ENCODE data around the gene INO80. TPM values are rescaled to one million over a fixed set of nuclear protein-coding genes. Genes with fewer than 3 reads are reported as not detected.

INO80 gene
- total and polyA plus RNA-seq, 12 donors = 4.8 to 14.8 (median 11.7) TPM

GRCh38 chr15:41013691-41014414 is 102.2 kb downstream of the INO80 start:
- Histone ChIP-seq H3K9me3 (no peaks in the 10 kb centered on the region), H3K27me3 (no peaks in the 10 kb centered on the region), H3K4me3 (no peak overlapping the region), H3K4me1 (peaks cover 0 to 58% (median 32%) of the 10 kb centered on the region in 9 donors), H3K27ac (peak overlapping the region in 2 of 10 donors; percentile 8 to 12), H3K36me3 (peaks cover 0 to 87% (median 18%) of the 10 kb centered on the region in 9 donors)
- ATAC-seq = no peak
- WGBS, 2 donors = 45 to 48% methylated on average over 3 of the region's 3 CpGs
- no peak for DNase-seq
- no peak for TF ChIP-seq CTCF (IDR thresholded peaks at IDR 0.05)
- intact Hi-C loops (cut with DNase I) = loop anchor here in 2 of 10 donors (5.0 to 10.0 kb wide), 2 partner anchors 67 to 69 kb away; no protein-coding TSS in a partner anchor

- Histone ChIP-seq H3K27ac (no peak overlapping the region), H3K27me3 (no peaks in the 10 kb centered on the region), H3K4me1 (peaks cover 0 to 34% (median 20%) of the 10 kb centered on the region in 9 donors), H3K36me3 (peaks cover 0 to 73% (median 16%) of the 10 kb centered on the region in 9 donors), H3K4me3 (no peak overlapping the region), H3K9me3 (no peaks in the 10 kb centered on the region)
- intact Hi-C loops (cut with DNase I) = loop anchor here in 2 of 10 donors (5.0 to 10.0 kb wide), 2 partner anchors 64 to 66 kb away; no protein-coding TSS in a partner anchor
- no peak for TF ChIP-seq CTCF (IDR thresholded peaks at IDR 0.05)
- 90 to 91% methylated on average over 2 of the region's 2 CpGs for WGBS, 2 donors
- no peak for ATAC-seq
- DNase-seq = no peak
Observed at GRCh38 chr15:41011055-41011815, 104.8 kb downstream of the INO80 start.

- intact Hi-C loops (cut with DNase I) = loop anchor here in 2 of 10 donors (5.0 to 10.0 kb wide), 2 partner anchors 63 to 66 kb away; no protein-coding TSS in a partner anchor
- no peak for TF ChIP-seq CTCF (IDR thresholded peaks at IDR 0.05)
- Histone ChIP-seq H3K27ac (no peak overlapping the region), H3K9me3 (no peaks in the 10 kb centered on the region), H3K4me1 (peaks cover 0 to 41% (median 24%) of the 10 kb centered on the region in 9 donors), H3K4me3 (no peak overlapping the region), H3K36me3 (peaks cover 0 to 68% (median 12%) of the 10 kb centered on the region in 9 donors), H3K27me3 (no peaks in the 10 kb centered on the region)
- DNase-seq = no peak
- ATAC-seq = no peak
Observed at GRCh38 chr15:41010345-41010744, 105.7 kb downstream of the INO80 start.

- intact Hi-C loops (cut with DNase I) = no loop called here
Observed at GRCh38 chr15:41006479-41006878, 109.6 kb downstream of the INO80 start.

More at GRCh38 chr15:41006479-41006878, 109.6 kb downstream of the INO80 start:
- H3K4me3 ChIP-seq = no peak overlapping the region
- H3K9me3 ChIP-seq = no peaks in the 10 kb centered on the region
- TF ChIP-seq CTCF (IDR thresholded peaks at IDR 0.05) = no peak
- H3K36me3 ChIP-seq = peaks cover 0 to 73% (median 8%) of the 10 kb centered on the region in 9 donors
- 41 to 65% methylated on average over 2 of the region's 2 CpGs for WGBS, 2 donors
- H3K4me1 ChIP-seq = peaks cover 0 to 29% (median 11%) of the 10 kb centered on the region in 9 donors
- no peaks in the 10 kb centered on the region for H3K27me3 ChIP-seq
- DNase-seq (peak in 1 of 2 donors; percentile 27), ATAC-seq (peak in 5 of 8 donors; percentile 69 to 96 (median 90))
- peak overlapping the region in 1 of 10 donors; percentile 32 for H3K27ac ChIP-seq
